ENCODE measurements around the gene EPG5.
"Not testable (repeated sequence)": the region's sequence is repeated elsewhere in the genome, so short reads cannot be mapped to it uniquely, and the experiment has no call there.

- TF ChIP-seq, protein P1, sequence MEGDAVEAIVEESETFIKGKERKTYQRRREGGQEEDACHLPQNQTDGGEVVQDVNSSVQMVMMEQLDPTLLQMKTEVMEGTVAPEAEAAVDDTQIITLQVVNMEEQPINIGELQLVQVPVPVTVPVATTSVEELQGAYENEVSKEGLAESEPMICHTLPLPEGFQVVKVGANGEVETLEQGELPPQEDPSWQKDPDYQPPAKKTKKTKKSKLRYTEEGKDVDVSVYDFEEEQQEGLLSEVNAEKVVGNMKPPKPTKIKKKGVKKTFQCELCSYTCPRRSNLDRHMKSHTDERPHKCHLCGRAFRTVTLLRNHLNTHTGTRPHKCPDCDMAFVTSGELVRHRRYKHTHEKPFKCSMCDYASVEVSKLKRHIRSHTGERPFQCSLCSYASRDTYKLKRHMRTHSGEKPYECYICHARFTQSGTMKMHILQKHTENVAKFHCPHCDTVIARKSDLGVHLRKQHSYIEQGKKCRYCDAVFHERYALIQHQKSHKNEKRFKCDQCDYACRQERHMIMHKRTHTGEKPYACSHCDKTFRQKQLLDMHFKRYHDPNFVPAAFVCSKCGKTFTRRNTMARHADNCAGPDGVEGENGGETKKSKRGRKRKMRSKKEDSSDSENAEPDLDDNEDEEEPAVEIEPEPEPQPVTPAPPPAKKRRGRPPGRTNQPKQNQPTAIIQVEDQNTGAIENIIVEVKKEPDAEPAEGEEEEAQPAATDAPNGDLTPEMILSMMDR (IDR thresholded peaks at IDR 0.05; ENCODE audit: low read length) = not testable (repeated sequence)
- not testable (repeated sequence) for TF ChIP-seq EZH2 (IDR thresholded peaks at IDR 0.05; ENCODE audit: borderline replicate concordance, low read length)
Observed at GRCh38 chr18:45959484-45959883, 7.6 kb downstream of the EPG5 start.

All from OCI-LY1 (cell line).